ENCODE data around the gene COP1. TPM values are rescaled to one million over a fixed set of nuclear protein-coding genes. Genes with fewer than 3 reads are reported as not detected.

Gene COP1
- total and polyA plus RNA-seq, 2 of the 13 experiments (the other 11 are each of a cell fraction or from before 2014, with no cell fraction given), result 20.5 to 51.3 TPM

GRCh38 chr1:176098560-176098959 lies 108.5 kb downstream of the COP1 start:
- no peak overlapping the region for H3K4me3 ChIP-seq (replicated peaks in 1 of 3; ENCODE audit: insufficient read depth in 1 of 3, low read depth in 2 of 3, low read length in 3 of 3)
- no TSS peak for BruUV-seq (replicated peaks)
- ATAC-seq (no peak), FAIRE-seq (no peak), DNase-seq (ENCODE audit: low spot score) (no peak)
- H4K20me1 ChIP-seq (ENCODE audit: insufficient read depth, low read length), result no peaks in the 10 kb centered on the region
- no peaks in the 10 kb centered on the region for H3K9me3 ChIP-seq (ENCODE audit: low read length)
- H3K27ac ChIP-seq (ENCODE audit: extremely low read length, insufficient read depth, low read length), result no peak overlapping the region
- H3K36me3 ChIP-seq (replicated peaks in 1 of 2; ENCODE audit: control insufficient read depth in 1 of 2, insufficient read depth in 2 of 2, low read length in 2 of 2), result peaks cover 4 to 11% of the 10 kb centered on the region in 2 experiments; a peak in 3 of 5 replicates
- no peak overlapping the region for H3K4me2 ChIP-seq (ENCODE audit: low read depth, low read length)
- intact Hi-C loops (cut with micrococcal nuclease; ENCODE audit: unreplicated experiment) (no loop called here), in situ Hi-C loops (cut with HindIII; ENCODE audit: extremely low pct_ligation_motif_present, low pct_unique_long_range_greater_than_20kb) (no loop called here)
- WGBS (ENCODE audit: low lambda C conversion rate), result 97% methylated on average over 2 of the region's 2 CpGs
- H2AFZ ChIP-seq (ENCODE audit: low read length), result no peak overlapping the region
- ChIA-PET CTCF (ENCODE audit: low intra/inter-chr PET ratio, low total read pairs) (no interaction called here), POLR2A (no interaction called here)
- TF ChIP-seq CENPBD1 (CRISPR knock-in tag; IDR thresholded peaks at IDR 0.05; ENCODE audit: borderline replicate concordance, low read depth) (no peak), MAFK (conservative IDR thresholded peaks at IDR 0.05 in 1 of 2, IDR thresholded peaks at IDR 0.05 in 1 of 2; ENCODE audit: low read length in 2 of 2) (0 out of 4 replicates have a peak, but pooled peaks of 1 of the 2 experiments have one; percentile 3), ZNF331 (CRISPR knock-in tag; IDR thresholded peaks at IDR 0.05) (no peak), RBM39 (IDR thresholded peaks at IDR 0.05; ENCODE audit: low read depth, low read length, poor library complexity, severe bottlenecking) (no peak)
- H3K79me2 ChIP-seq (ENCODE audit: insufficient read depth, low read length), result no peaks in the 10 kb centered on the region
- H3K27me3 ChIP-seq (ENCODE audit: control insufficient read depth in 1 of 2, insufficient read depth in 2 of 2, low read length in 2 of 2), result no peaks in the 10 kb centered on the region
- H3K9ac ChIP-seq (ENCODE audit: insufficient read depth, low read depth, low read length), result no peak overlapping the region
- H3K4me1 ChIP-seq (ENCODE audit: insufficient read depth, low read length), result no peaks in the 10 kb centered on the region

GRCh38 chr1:176096015-176096414 lies 111.1 kb downstream of the COP1 start:
- ATAC-seq, result no peak
- TF ChIP-seq HNRNPK (IDR thresholded peaks at IDR 0.05; ENCODE audit: low read depth, low read length, poor library complexity, severe bottlenecking), result no peak
- no peak for TF ChIP-seq ZFP90 (CRISPR knock-in tag; IDR thresholded peaks at IDR 0.05; ENCODE audit: borderline replicate concordance)
- no peak for TF ChIP-seq CREM (IDR thresholded peaks at IDR 0.05)
- no peak for TF ChIP-seq CREM (CRISPR knock-in tag; IDR thresholded peaks at IDR 0.05)
- no peak for TF ChIP-seq DPF2 (CRISPR knock-in tag; IDR thresholded peaks at IDR 0.05; ENCODE audit: borderline replicate concordance, low read depth)
- TF ChIP-seq REXO4 (CRISPR knock-in tag; IDR thresholded peaks at IDR 0.05; ENCODE audit: borderline replicate concordance), result no peak
- TF ChIP-seq HMGXB3 (CRISPR knock-in tag; IDR thresholded peaks at IDR 0.05; ENCODE audit: borderline replicate concordance), result no peak
- no peak for TF ChIP-seq ZNF414 (CRISPR knock-in tag; IDR thresholded peaks at IDR 0.05)
- TF ChIP-seq STAT5B (CRISPR knock-in tag; IDR thresholded peaks at IDR 0.05), result no peak

More at GRCh38 chr1:176096015-176096414, 111.1 kb downstream of the COP1 start:
- BruUV-seq (replicated peaks), result no TSS peak
- FAIRE-seq (no peak), DNase-seq (ENCODE audit: low spot score) (no peak)
- H3K36me3 ChIP-seq (replicated peaks in 1 of 2; ENCODE audit: control insufficient read depth in 1 of 2, insufficient read depth in 2 of 2, low read length in 2 of 2), result peaks cover 4 to 6% of the 10 kb centered on the region in 2 experiments; a peak in 3 of 5 replicates
- H3K27ac ChIP-seq (ENCODE audit: extremely low read length, insufficient read depth, low read length), result no peak overlapping the region
- H3K27me3 ChIP-seq (ENCODE audit: control insufficient read depth in 1 of 2, insufficient read depth in 2 of 2, low read length in 2 of 2), result no peaks in the 10 kb centered on the region
- no peaks in the 10 kb centered on the region for H4K20me1 ChIP-seq (ENCODE audit: insufficient read depth, low read length)
- in situ Hi-C loops (cut with HindIII; ENCODE audit: extremely low pct_ligation_motif_present, low pct_unique_long_range_greater_than_20kb), result no loop called here
- H3K9ac ChIP-seq (ENCODE audit: insufficient read depth, low read depth, low read length), result no peak overlapping the region
- H3K4me3 ChIP-seq (replicated peaks in 1 of 3; ENCODE audit: insufficient read depth in 1 of 3, low read depth in 2 of 3, low read length in 3 of 3), result no peak overlapping the region
- POLR2A ChIA-PET, result no interaction called here
- CTCF ChIA-PET (ENCODE audit: low intra/inter-chr PET ratio, low total read pairs), result no interaction called here
- H3K79me2 ChIP-seq (ENCODE audit: insufficient read depth, low read length), result no peaks in the 10 kb centered on the region
- intact Hi-C loops (cut with micrococcal nuclease; ENCODE audit: unreplicated experiment), result no loop called here
- H3K9me3 ChIP-seq (ENCODE audit: low read length), result no peaks in the 10 kb centered on the region
- no peak overlapping the region for H2AFZ ChIP-seq (ENCODE audit: low read length)
- WGBS (ENCODE audit: low lambda C conversion rate), result 96% methylated on average over 3 of the region's 3 CpGs
- no peaks in the 10 kb centered on the region for H3K4me1 ChIP-seq (ENCODE audit: insufficient read depth, low read length)
- H3K4me2 ChIP-seq (ENCODE audit: low read depth, low read length), result no peak overlapping the region

All from HepG2 (cell line).